CD8-positive, alpha-beta memory T cell (primary cell): Measurements from ENCODE around the gene LGR4. TPM values are rescaled to one million over a fixed set of nuclear protein-coding genes. Genes with fewer than 3 reads are reported as not detected.
A peak's percentile ranks its signal among the peaks of the same experiment; 100 is the strongest.

Experiments
- CTCF ChIA-PET: fragments of 350-600 bp; sonication (Branson Sonifier 250); formaldehyde crosslinking; loops from one replicate; lab custom pipeline; 2021; ENCODE audit warnings: antibody characterized with exemption; lab: Charles Lee
- POLR2A ChIA-PET: fragments of 350-600 bp; sonication (Branson Sonifier 250); formaldehyde crosslinking; loops from one replicate; lab custom pipeline; 2021; ENCODE audit warnings: antibody characterized with exemption; lab: Charles Lee
- DNase-seq, 5 donors: peaks; one replicate each; pipeline versions ENCODE4 v3.0.0 to v3.0.0-alpha.2; 2020 to 2022; ENCODE audit warnings: mixed read lengths in 1 of 5
- H3K27ac ChIP-seq: one replicate; pipeline ENCODE4 v1.7.0; 2013; ENCODE audit warnings: low read depth, mild to moderate bottlenecking, low read length, moderate library complexity
- H3K27me3 ChIP-seq: 2 replicates; pipeline ENCODE4 v1.7.0; 2013; ENCODE audit warnings: low read length, mild to moderate bottlenecking; ENCODE audit not compliant: insufficient read depth, poor library complexity, severe bottlenecking
- H3K36me3 ChIP-seq: 2 replicates; pipeline ENCODE4 v1.7.0; 2013; ENCODE audit warnings: mild to moderate bottlenecking, low read length, moderate library complexity; ENCODE audit not compliant: insufficient read depth
- H3K4me1 ChIP-seq: 2 replicates; pipeline ENCODE4 v1.7.0; 2013; ENCODE audit warnings: mild to moderate bottlenecking, low read length, moderate library complexity; ENCODE audit not compliant: insufficient read depth
- H3K4me3 ChIP-seq: 2 replicates; pipeline ENCODE4 v1.7.0; 2013; ENCODE audit warnings: mild to moderate bottlenecking, low read length
- H3K9me3 ChIP-seq: 2 replicates; pipeline ENCODE4 v1.7.0; 2013; ENCODE audit warnings: mild to moderate bottlenecking, low read length
- H3K27ac Mint-ChIP-seq, 8 donors: one replicate each; pipeline ENCODE4 v1.8.0; 2020 to 2021; ENCODE audit warnings: mixed read lengths in 8 of 8, mild to moderate bottlenecking in 6 of 8, inconsistent platforms in 3 of 8, moderate library complexity in 3 of 8
- H3K27me3 Mint-ChIP-seq, 2 donors: one replicate each; pipeline ENCODE4 v1.8.0; 2020 to 2021; ENCODE audit warnings: mixed read lengths in 2 of 2, mild to moderate bottlenecking in 1 of 2, moderate library complexity in 1 of 2
- H3K36me3 Mint-ChIP-seq, 3 donors: one replicate each; pipeline ENCODE4 v1.8.0; 2020 to 2021; ENCODE audit warnings: mixed read lengths in 3 of 3, inconsistent platforms in 1 of 3, mild to moderate bottlenecking in 1 of 3
- H3K4me1 Mint-ChIP-seq, 3 donors: one replicate each; pipeline ENCODE4 v1.8.0; 2020 to 2021; ENCODE audit warnings: mixed read lengths in 3 of 3, inconsistent platforms in 1 of 3, mild to moderate bottlenecking in 1 of 3
- H3K4me3 Mint-ChIP-seq, 7 donors: one replicate each; pipeline ENCODE4 v1.8.0; 2020 to 2021; ENCODE audit warnings: mixed read lengths in 7 of 7, mild to moderate bottlenecking in 6 of 7, moderate library complexity in 4 of 7, inconsistent platforms in 2 of 7
- H3K9me3 Mint-ChIP-seq, 5 donors: one replicate each; pipeline ENCODE4 v1.8.0; 2020 to 2022; ENCODE audit warnings: mixed read lengths in 5 of 5, mild to moderate bottlenecking in 3 of 5, moderate library complexity in 2 of 5, inconsistent platforms in 1 of 5
- polyA plus RNA-seq: library from polyadenylated mRNA; unstranded; fragments of 300-500 nt; fragmentation: Illumina TruSeq; gene quantifications from one replicate; pipeline ENCODE4 v1.2.3, GENCODE V29; 2021
- total RNA-seq, 2 experiments: library from RNA; stranded (reverse); gene quantifications; one replicate each; pipeline ENCODE4 v1.2.3, GENCODE V29; 2021

Gene LGR4
- total and polyA plus RNA-seq, 3 experiments from 2014 or later, result 0.04 to 0.39 (median 0.07) TPM

- no peak overlapping the region for H3K27ac Mint-ChIP-seq
- CTCF ChIA-PET, result no interaction called here
- Histone ChIP-seq H3K9me3 (no peaks in the 10 kb centered on the region), H3K4me3 (no peak overlapping the region), H3K27me3 (no peaks in the 10 kb centered on the region), H3K27ac (no peak overlapping the region), H3K36me3 (no peaks in the 10 kb centered on the region), H3K4me1 (no peaks in the 10 kb centered on the region)
- DNase-seq, result no peak
- peaks cover 0 to 2% (median 0%) of the 10 kb centered on the region in 3 donors for H3K36me3 Mint-ChIP-seq
- peaks cover 0 to 1% of the 10 kb centered on the region in 2 donors for H3K27me3 Mint-ChIP-seq
- H3K4me3 Mint-ChIP-seq, result no peak overlapping the region
- no peaks in the 10 kb centered on the region for H3K9me3 Mint-ChIP-seq
- H3K4me1 Mint-ChIP-seq, result no peaks in the 10 kb centered on the region
- POLR2A ChIA-PET, result no interaction called here
These were observed 9.4 kb upstream of the LGR4 start for GRCh38 chr11:27481992-27482391.

GRCh38 chr11:27477831-27478230, 5.2 kb upstream of the LGR4 start:
- Histone ChIP-seq H3K4me3 (no peak overlapping the region), H3K9me3 (no peaks in the 10 kb centered on the region), H3K4me1 (no peaks in the 10 kb centered on the region), H3K27me3 (no peaks in the 10 kb centered on the region), H3K36me3 (no peaks in the 10 kb centered on the region), H3K27ac (no peak overlapping the region)
- no peak overlapping the region for H3K27ac Mint-ChIP-seq
- H3K27me3 Mint-ChIP-seq, result peaks cover 1 to 7% of the 10 kb centered on the region in 2 donors
- no peak overlapping the region for H3K4me3 Mint-ChIP-seq
- peaks cover 0 to under 1% (median 0%) of the 10 kb centered on the region in 3 donors for H3K36me3 Mint-ChIP-seq
- no peak for DNase-seq
- peaks cover 4 to 7% (median 6%) of the 10 kb centered on the region in 3 donors for H3K4me1 Mint-ChIP-seq
- POLR2A ChIA-PET, result no interaction called here
- H3K9me3 Mint-ChIP-seq, result peaks cover 0 to 2% (median 0%) of the 10 kb centered on the region in 5 donors
- CTCF ChIA-PET, result interaction anchor here (1.4 to 2.7 kb wide), 2 partner anchors 8 to 294 kb away, joined by 3 to 15 read pairs; no protein-coding TSS in a partner anchor

DNA sequence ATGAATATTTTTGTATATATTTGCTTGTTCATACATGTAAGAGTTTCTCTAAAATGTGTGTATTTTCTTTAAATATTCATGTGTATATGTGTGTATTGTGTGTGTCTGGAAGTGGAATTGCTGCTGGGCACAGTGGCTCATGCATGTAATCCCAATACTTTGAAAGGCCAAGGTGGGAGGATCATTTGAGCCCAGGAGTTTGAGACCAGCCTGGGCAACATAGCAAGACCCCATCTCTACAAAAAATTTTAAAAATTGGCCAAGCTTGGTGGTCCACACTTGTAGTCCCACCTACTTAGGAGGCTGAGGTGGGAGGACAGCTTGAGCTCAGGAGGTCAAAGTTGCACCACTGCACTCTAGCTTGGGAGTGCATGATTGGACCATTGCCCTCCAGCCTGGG, 4.7 kb upstream of the LGR4 start:
- POLR2A ChIA-PET, result no interaction called here
- H3K9me3 Mint-ChIP-seq, result peaks cover 0 to 2% (median 0%) of the 10 kb centered on the region in 5 donors

GRCh38 chr11:27475622-27476021, 3.0 kb upstream of the LGR4 start:
- H3K27ac Mint-ChIP-seq, result no peak overlapping the region
- Histone ChIP-seq H3K27me3 (no peaks in the 10 kb centered on the region), H3K9me3 (no peaks in the 10 kb centered on the region), H3K4me3 (no peak overlapping the region), H3K4me1 (peaks cover 9% of the 10 kb centered on the region), H3K27ac (no peak overlapping the region), H3K36me3 (no peaks in the 10 kb centered on the region)
- POLR2A ChIA-PET, result no interaction called here
- H3K9me3 Mint-ChIP-seq, result peaks cover 0 to 2% (median 0%) of the 10 kb centered on the region in 5 donors
- H3K36me3 Mint-ChIP-seq, result peaks cover 0 to 3% (median 0%) of the 10 kb centered on the region in 3 donors
- H3K4me1 Mint-ChIP-seq, result peaks cover 16 to 20% (median 19%) of the 10 kb centered on the region in 3 donors
- H3K27me3 Mint-ChIP-seq, result peaks cover 6 to 16% of the 10 kb centered on the region in 2 donors
- H3K4me3 Mint-ChIP-seq, result peak overlapping the region in 1 of 7 donors; percentile 24
- no peak for DNase-seq
- CTCF ChIA-PET, result interaction anchor here (2.7 kb wide), 1 partner anchor 10 kb away, joined by 15 read pairs; no protein-coding TSS in a partner anchor

More for the DNA sequence above, 4.7 kb upstream of the LGR4 start:
- no peak overlapping the region for H3K27ac ChIP-seq
- H3K9me3 ChIP-seq, result no peaks in the 10 kb centered on the region
- CTCF ChIA-PET, result interaction anchor here (1.4 to 2.7 kb wide), 2 partner anchors 9 to 294 kb away, joined by 3 to 15 read pairs; no protein-coding TSS in a partner anchor
- no peak overlapping the region for H3K27ac Mint-ChIP-seq
- DNase-seq, result no peak
- H3K27me3 Mint-ChIP-seq, result peaks cover 1 to 11% of the 10 kb centered on the region in 2 donors
- H3K27me3 ChIP-seq, result no peaks in the 10 kb centered on the region
- H3K4me3 Mint-ChIP-seq, result peak overlapping the region in 1 of 7 donors; percentile 29
- no peaks in the 10 kb centered on the region for H3K4me1 ChIP-seq
- peaks cover 0 to 3% (median 0%) of the 10 kb centered on the region in 3 donors for H3K36me3 Mint-ChIP-seq
- H3K4me3 ChIP-seq, result no peak overlapping the region
- H3K4me1 Mint-ChIP-seq, result peaks cover 8 to 11% (median 10%) of the 10 kb centered on the region in 3 donors
- H3K36me3 ChIP-seq, result no peaks in the 10 kb centered on the region

GRCh38 chr11:27473017-27473406, 422 bp upstream of the LGR4 start:
- Histone ChIP-seq H3K27me3 (no peaks in the 10 kb centered on the region), H3K4me3 (peak overlapping the region; percentile 27), H3K4me1 (peaks cover 9% of the 10 kb centered on the region), H3K36me3 (no peaks in the 10 kb centered on the region), H3K27ac (no peak overlapping the region), H3K9me3 (no peaks in the 10 kb centered on the region)
- Mint-ChIP-seq H3K27ac (peak overlapping the region in 2 of 8 donors; percentile 2 to 87), H3K4me1 (peaks cover 16 to 20% (median 19%) of the 10 kb centered on the region in 3 donors), H3K4me3 (peak overlapping the region; percentile 85 to 99 (median 92)), H3K36me3 (peaks cover 0 to 3% (median 0%) of the 10 kb centered on the region in 3 donors), H3K9me3 (peaks cover 0 to 2% (median 0%) of the 10 kb centered on the region in 5 donors), H3K27me3 (peaks cover 9 to 39% of the 10 kb centered on the region in 2 donors)
- POLR2A ChIA-PET, result interaction anchor here (0.9 kb wide), 1 partner anchor 23 kb away, joined by 6 read pairs; no protein-coding TSS in a partner anchor
- CTCF ChIA-PET, result interaction anchor here (1.5 kb wide), 1 partner anchor 12 kb away, joined by 5 read pairs; no protein-coding TSS in a partner anchor
- no peak for DNase-seq

GRCh38 chr11:27471589-27472397, 797 bp downstream of the LGR4 start:
- Histone ChIP-seq H3K27ac (peak overlapping the region; percentile 45), H3K4me3 (peak overlapping the region; percentile 69), H3K9me3 (no peaks in the 10 kb centered on the region), H3K27me3 (no peaks in the 10 kb centered on the region), H3K4me1 (peaks cover 9% of the 10 kb centered on the region), H3K36me3 (no peaks in the 10 kb centered on the region)
- POLR2A ChIA-PET, result no interaction called here
- CTCF ChIA-PET, result interaction anchor here (1.5 kb wide), 1 partner anchor 14 kb away, joined by 5 read pairs; no protein-coding TSS in a partner anchor
- peak; percentile 1 to 47 (median 16) for DNase-seq
- peaks cover 0 to 3% (median 0%) of the 10 kb centered on the region in 3 donors for H3K36me3 Mint-ChIP-seq
- peak overlapping the region in 2 of 8 donors; percentile 76 to 79 for H3K27ac Mint-ChIP-seq
- peaks cover 16 to 20% (median 19%) of the 10 kb centered on the region in 3 donors for H3K4me1 Mint-ChIP-seq
- peaks cover 0 to 2% (median 0%) of the 10 kb centered on the region in 5 donors for H3K9me3 Mint-ChIP-seq
- H3K27me3 Mint-ChIP-seq, result peaks cover 9 to 47% of the 10 kb centered on the region in 2 donors
- peak overlapping the region; percentile 45 to 92 (median 85) for H3K4me3 Mint-ChIP-seq

DNA sequence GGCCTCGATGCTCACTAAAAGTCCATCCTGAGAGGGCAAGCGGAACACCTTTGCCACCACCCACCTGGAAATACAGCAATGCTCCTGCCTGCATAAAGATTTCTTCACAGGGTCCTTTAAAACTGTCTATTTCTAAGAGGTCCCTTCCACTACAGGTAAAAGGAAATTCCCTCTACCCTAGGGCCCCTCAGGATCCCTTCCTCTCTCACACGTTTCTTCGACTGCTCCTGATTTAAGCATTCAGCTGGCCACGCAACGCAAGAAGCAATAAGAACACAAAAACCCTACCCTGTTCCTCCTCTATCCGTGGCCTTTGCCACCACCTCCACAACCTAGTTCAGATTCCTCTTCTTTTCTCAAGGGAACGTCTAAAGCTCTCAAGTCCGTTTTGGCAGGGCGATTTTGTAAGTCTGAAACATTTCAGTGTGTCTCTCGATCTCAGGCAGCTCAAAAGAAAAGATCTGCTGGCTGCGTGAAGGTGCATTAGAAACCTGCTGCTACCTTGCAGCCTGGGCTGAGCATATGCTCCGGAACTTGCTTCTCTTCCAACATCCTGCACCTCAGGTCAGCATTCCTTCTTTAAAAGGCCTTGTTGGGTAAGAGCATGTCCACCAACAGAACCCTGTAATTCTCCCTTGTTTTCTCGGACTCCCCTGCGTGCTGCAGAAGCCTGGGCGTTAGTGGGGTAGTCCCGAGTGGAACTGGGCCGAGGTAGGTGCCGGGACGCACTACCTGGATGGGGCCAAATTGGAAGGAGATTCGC, 1.6 kb downstream of the LGR4 start:
- peak overlapping the region; percentile 45 for H3K27ac ChIP-seq
- H3K27me3 ChIP-seq, result no peaks in the 10 kb centered on the region
- no peak for DNase-seq
- Mint-ChIP-seq H3K27me3 (peaks cover 9 to 47% of the 10 kb centered on the region in 2 donors), H3K4me3 (peak overlapping the region; percentile 45 to 92 (median 85)), H3K36me3 (peaks cover 0 to 3% (median 0%) of the 10 kb centered on the region in 3 donors), H3K9me3 (peaks cover 0 to 2% (median 0%) of the 10 kb centered on the region in 5 donors), H3K27ac (peak overlapping the region in 1 of 8 donors; percentile 6), H3K4me1 (peaks cover 16 to 20% (median 19%) of the 10 kb centered on the region in 3 donors)
- POLR2A ChIA-PET, result no interaction called here
- CTCF ChIA-PET, result no interaction called here
- no peaks in the 10 kb centered on the region for H3K36me3 ChIP-seq
- H3K4me1 ChIP-seq, result peaks cover 9% of the 10 kb centered on the region
- peak overlapping the region; percentile 49 for H3K4me3 ChIP-seq
- H3K9me3 ChIP-seq, result no peaks in the 10 kb centered on the region
